Spleen (tissue), 11 donors: Measurements from ENCODE around the gene PLCB1. TPM values are rescaled to one million over a fixed set of nuclear protein-coding genes. Genes with fewer than 3 reads are reported as not detected.

Source experiments
- DNase-seq: peaks from one replicate; pipeline ENCODE4 v3.0.0-alpha.2; 2020
- H3K27ac ChIP-seq, 8 donors: fragments of 200-600 bp; sonication (generic) in 7 of 8; 1 replicate in 4 of 8; 2 replicates in 4 of 8; pipeline versions ENCODE4 v1.5.0 to v1.8.0; 2016 to 2021; ENCODE audit warnings: inconsistent platforms in 4 of 8, mild to moderate bottlenecking in 4 of 8, moderate library complexity in 1 of 8
- H3K27me3 ChIP-seq, 7 donors: fragments of 200-600 bp; sonication (generic) in 6 of 7; replicated peaks in 1 of 7; 1 replicate in 4 of 7; 2 replicates in 3 of 7; pipeline versions ENCODE4 v1.5.0 to v1.8.0; 2016 to 2021; ENCODE audit warnings: inconsistent platforms in 3 of 7, mild to moderate bottlenecking in 1 of 7
- H3K36me3 ChIP-seq, 6 donors: fragments of 200-600 bp; sonication (generic) in 5 of 6; 1 replicate in 4 of 6; 2 replicates in 2 of 6; pipeline versions ENCODE4 v1.5.0 to v1.8.0; 2016 to 2021; ENCODE audit warnings: inconsistent platforms in 2 of 6
- H3K4me1 ChIP-seq, 6 donors: fragments of 200-600 bp; sonication (generic) in 5 of 6; 1 replicate in 3 of 6; 2 replicates in 3 of 6; pipeline versions ENCODE4 v1.5.0 to v1.8.0; 2016 to 2021; ENCODE audit warnings: inconsistent platforms in 3 of 6
- H3K4me3 ChIP-seq, 8 donors: fragments of 200-600 bp; sonication (generic) in 7 of 8; 1 replicate in 4 of 8; 2 replicates in 4 of 8; pipeline versions ENCODE4 v1.5.0 to v1.8.0; 2016 to 2021; ENCODE audit warnings: inconsistent platforms in 4 of 8, mild to moderate bottlenecking in 4 of 8, moderate library complexity in 2 of 8
- H3K9me3 ChIP-seq, 8 donors: fragments of 200-600 bp; sonication (generic) in 7 of 8; 1 replicate in 4 of 8; 2 replicates in 4 of 8; pipeline versions ENCODE4 v1.5.0 to v1.8.0; 2016 to 2021; ENCODE audit warnings: inconsistent platforms in 4 of 8
- CTCF ChIP-seq, 11 experiments: fragments of 200-600 bp in 7 of 11; fragments of 450-650 bp in 4 of 11; sonication (generic) in 4 of 11; IDR thresholded peaks in 8 of 11; conservative IDR thresholded peaks in 3 of 11; 1 replicate in 7 of 11; 2 replicates in 4 of 11; pipeline versions ENCODE4 v1.4.0 to v1.8.0; 2016 to 2021; ENCODE audit warnings: antibody characterized with exemption in 11 of 11, inconsistent platforms in 4 of 11, mild to moderate bottlenecking in 1 of 11
- POLR2A ChIP-seq, 3 donors: fragments of 450-650 bp; IDR thresholded peaks; one replicate each; pipeline ENCODE4 v1.5.1; 2017; ENCODE audit warnings: antibody characterized with exemption in 3 of 3, mild to moderate bottlenecking in 1 of 3
- POLR2AphosphoS5 ChIP-seq, 3 donors: sonication (generic); formaldehyde crosslinking; IDR thresholded peaks; one replicate each; pipeline ENCODE4 v1.5.1; 2017; ENCODE audit warnings: antibody characterized with exemption in 3 of 3
- WGBS, 5 donors: extraction: QIAGEN DNeasy Blood & Tissue Kit in 3 of 5; methylation state at CpG; one replicate each; pipeline versions ENCODE4 v1.1.5 to v1.1.7; 2013 to 2018; 5-methylcytosine and 5-hydroxymethylcytosine counted together
- intact Hi-C: fragments of 100-400 bp; cut with DNase I; formaldehyde crosslinking; loops from one replicate; pipeline ENCODE4 v1.15.0; 2023; ENCODE audit warnings: low total_unique reads
- polyA plus RNA-seq, 3 donors: library from polyadenylated mRNA; stranded (reverse); fragments of 200-250 nt; gene quantifications; one replicate each; pipeline ENCODE4 v1.2.1, GENCODE V29; 2013
- total RNA-seq, 7 donors: library from RNA; depleted of rRNA in 3 of 7; stranded (reverse); fragments of >200 nt in 3 of 7; fragmentation: NEBNext Ultra II Directional in 4 of 7; extraction: Animal tissue kit (Norgen Biotek cat#: 25700) in 4 of 7; gene quantifications; one replicate each; pipeline versions ENCODE4 v1.1.0 to v1.2.1, GENCODE V29; 2016 to 2021
- donor health status: healthy with polysubstance abuse.
- donor health status: DM: no; HTN: no; CAD: no; lungs with moderate emphysema.
- donor health status: DM: no; HTN: no; CAD: no.
- donor health status: Bipolar disorder and iron deficiency.
- donor health status: healthy.
- donor health status: DM: no; HTN: no; CAD: no.
- donor health status: DM: yes; HTN: yes; CAD: no.

The PLCB1 gene
- total and polyA plus RNA-seq, 10 donors, result 1.0 to 33.7 (median 16.2) TPM

- H3K27ac ChIP-seq, result no peak overlapping the region
- no peak overlapping the region for H3K4me3 ChIP-seq
- intact Hi-C loops, result no loop called here
- no peaks in the 10 kb centered on the region for H3K36me3 ChIP-seq
- no peaks in the 10 kb centered on the region for H3K27me3 ChIP-seq
- H3K4me1 ChIP-seq, result no peaks in the 10 kb centered on the region
- TF ChIP-seq CTCF (IDR thresholded peaks at IDR 0.05 in 8 of 11, conservative IDR thresholded peaks at IDR 0.05 in 3 of 11) (no peak), POLR2A (IDR thresholded peaks at IDR 0.05) (no peak), POLR2AphosphoS5 (IDR thresholded peaks at IDR 0.05) (no peak)
- no peaks in the 10 kb centered on the region for H3K9me3 ChIP-seq
- DNase-seq, result no peak
Measured at GRCh38 chr20:8778387-8778786, 646.3 kb downstream of the PLCB1 start.

- DNase-seq, result no peak
- H3K27ac ChIP-seq, result no peak overlapping the region
- H3K27me3 ChIP-seq, result no peaks in the 10 kb centered on the region
- TF ChIP-seq POLR2A (IDR thresholded peaks at IDR 0.05) (no peak), CTCF (IDR thresholded peaks at IDR 0.05 in 8 of 11, conservative IDR thresholded peaks at IDR 0.05 in 3 of 11) (no peak), POLR2AphosphoS5 (IDR thresholded peaks at IDR 0.05) (no peak)
- no peaks in the 10 kb centered on the region for H3K36me3 ChIP-seq
- H3K9me3 ChIP-seq, result no peaks in the 10 kb centered on the region
- no peaks in the 10 kb centered on the region for H3K4me1 ChIP-seq
- intact Hi-C loops, result no loop called here
- H3K4me3 ChIP-seq, result no peak overlapping the region
Measured at GRCh38 chr20:8780915-8781314, 648.8 kb downstream of the PLCB1 start.

GRCh38 chr20:8782804-8783203 is 650.7 kb downstream of the PLCB1 start:
- WGBS, 5 donors, result 70 to 85% (median 77%) methylated on average over 2 of the region's 2 CpGs
- no peak overlapping the region for H3K4me3 ChIP-seq

GRCh38 chr20:8783734-8784133 is 651.7 kb downstream of the PLCB1 start:
- intact Hi-C loops, result no loop called here
- WGBS, 5 donors, result 2 to 100% (median 40%) methylated on average over 1 of the region's 1 CpG
- TF ChIP-seq CTCF (IDR thresholded peaks at IDR 0.05 in 8 of 11, conservative IDR thresholded peaks at IDR 0.05 in 3 of 11) (no peak), POLR2AphosphoS5 (IDR thresholded peaks at IDR 0.05) (no peak), POLR2A (IDR thresholded peaks at IDR 0.05) (no peak)

More at GRCh38 chr20:8782804-8783203, 650.7 kb downstream of the PLCB1 start:
- intact Hi-C loops, result no loop called here
- TF ChIP-seq CTCF (IDR thresholded peaks at IDR 0.05 in 8 of 11, conservative IDR thresholded peaks at IDR 0.05 in 3 of 11) (no peak), POLR2AphosphoS5 (IDR thresholded peaks at IDR 0.05) (no peak)
- DNase-seq, result no peak
- Histone ChIP-seq H3K9me3 (no peaks in the 10 kb centered on the region), H3K27ac (no peak overlapping the region), H3K4me1 (no peaks in the 10 kb centered on the region), H3K27me3 (no peaks in the 10 kb centered on the region), H3K36me3 (no peaks in the 10 kb centered on the region)

More at GRCh38 chr20:8783734-8784133, 651.7 kb downstream of the PLCB1 start:
- no peaks in the 10 kb centered on the region for H3K36me3 ChIP-seq
- no peak overlapping the region for H3K27ac ChIP-seq
- no peaks in the 10 kb centered on the region for H3K9me3 ChIP-seq
- H3K27me3 ChIP-seq, result no peaks in the 10 kb centered on the region
- no peak overlapping the region for H3K4me3 ChIP-seq
- H3K4me1 ChIP-seq, result no peaks in the 10 kb centered on the region
- no peak for DNase-seq
